ENCODE measurements around the gene ZFPL1.

The ZFPL1 gene

GRCh38 chr11:65131417-65131776, 47.4 kb downstream of the ZFPL1 start:
- DNase-seq: no peak

GRCh38 chr11:65131895-65132237, 47.8 kb downstream of the ZFPL1 start:
- DNase-seq: no peak

- no peak for DNase-seq
These were observed 48.4 kb downstream of the ZFPL1 start for GRCh38 chr11:65132238-65132987.

GRCh38 chr11:65132988-65133700, 49.1 kb downstream of the ZFPL1 start:
- no peak for DNase-seq

- no peak for DNase-seq
These were observed 49.7 kb downstream of the ZFPL1 start for GRCh38 chr11:65133724-65134123.

- peak; percentile 81 for DNase-seq
These were observed 50.4 kb downstream of the ZFPL1 start, which contains the start of gene SYVN1 for GRCh38 chr11:65134240-65134951. SYVN1 (minus strand) TSS chr11:65134519; CDS start chr11:65133601, 918 bp downstream.

- DNase-seq: peak; percentile 91
These were observed 51.1 kb downstream of the ZFPL1 start for GRCh38 chr11:65134952-65135632.

- DNase-seq: no peak
These were observed 51.7 kb downstream of the ZFPL1 start for GRCh38 chr11:65135633-65136145.

- no peak for DNase-seq
These were observed 52.6 kb downstream of the ZFPL1 start for GRCh38 chr11:65136515-65137096.

Measured in NCI-H1436 (cell line).